Keratinocyte (primary cell): ENCODE measurements around the gene WNT16. TPM values are rescaled to one million over a fixed set of nuclear protein-coding genes. Genes with fewer than 3 reads are reported as not detected.

ENCODE experiments used
- DNase-seq: peaks from one replicate; pipeline ENCODE4 v3.0.0-alpha.2; 2011; ENCODE audit warnings: low read depth, missing footprints, low spot score
- FAIRE-seq: peaks from 2 replicates; lab custom pipeline; 2011; peaks lifted over from hg19 to GRCh38; lab: Jason Lieb, UNC
- H2AFZ ChIP-seq: 2 replicates; pipeline ENCODE4 v1.6.0; 2012; ENCODE audit warnings: low read length, control low read depth, inconsistent platforms; ENCODE audit not compliant: control insufficient read depth
- H3K27ac ChIP-seq: 2 replicates; pipeline ENCODE4 v1.5.1; 2011; ENCODE audit warnings: low read length; ENCODE audit not compliant: control insufficient read depth, insufficient read depth
- H3K27me3 ChIP-seq: 3 replicates; pipeline ENCODE4 v1.6.0; 2011; ENCODE audit warnings: low read length; ENCODE audit not compliant: control insufficient read depth, insufficient read depth; ENCODE audit errors: extremely low read depth
- H3K36me3 ChIP-seq, 2 experiments: 2 replicates in 1 of 2; 3 replicates in 1 of 2; pipeline ENCODE4 v1.5.1; 2011; ENCODE audit warnings: low read length in 2 of 2, mild to moderate bottlenecking in 1 of 2; ENCODE audit not compliant: control insufficient read depth in 2 of 2, insufficient read depth in 2 of 2; ENCODE audit errors: extremely low read depth in 1 of 2
- H3K4me1 ChIP-seq: 3 replicates; pipeline ENCODE4 v1.5.1; 2011; ENCODE audit warnings: low read length; ENCODE audit not compliant: control insufficient read depth, insufficient read depth; ENCODE audit errors: extremely low read depth
- H3K4me2 ChIP-seq: 3 replicates; pipeline ENCODE4 v1.6.0; 2011; ENCODE audit warnings: low read depth, low read length; ENCODE audit not compliant: control insufficient read depth, insufficient read depth; ENCODE audit errors: extremely low read depth
- H3K4me3 ChIP-seq, 3 experiments: fragments of 200-600 bp in 1 of 3; sonication (generic) in 1 of 3; 2 replicates in 2 of 3; 3 replicates in 1 of 3; pipeline ENCODE4 v1.5.1; 2011 to 2016; ENCODE audit warnings: low read length in 3 of 3, mild to moderate bottlenecking in 3 of 3, control low read depth in 2 of 3, inconsistent platforms in 1 of 3, low read depth in 1 of 3, mixed read lengths in 1 of 3, mixed run types in 1 of 3, moderate library complexity in 1 of 3; ENCODE audit not compliant: control insufficient read depth in 2 of 3, insufficient read depth in 2 of 3; ENCODE audit errors: extremely low read depth in 1 of 3
- H3K79me2 ChIP-seq: 2 replicates; pipeline ENCODE4 v1.6.0; 2012; ENCODE audit warnings: low read length; ENCODE audit not compliant: control insufficient read depth, insufficient read depth
- H3K9ac ChIP-seq: 3 replicates; pipeline ENCODE4 v1.6.0; 2011; ENCODE audit warnings: low read length; ENCODE audit not compliant: control insufficient read depth, insufficient read depth; ENCODE audit errors: extremely low read depth
- H3K9me1 ChIP-seq: 3 replicates; pipeline ENCODE4 v1.6.0; 2011; ENCODE audit warnings: low read length; ENCODE audit not compliant: control insufficient read depth, insufficient read depth; ENCODE audit errors: extremely low read depth
- H3K9me3 ChIP-seq: 2 replicates; pipeline ENCODE4 v1.5.1; 2012; ENCODE audit warnings: low read depth, low read length; ENCODE audit not compliant: control insufficient read depth
- H4K20me1 ChIP-seq: 3 replicates; pipeline ENCODE4 v1.6.0; 2011; ENCODE audit warnings: low read length; ENCODE audit not compliant: control insufficient read depth, insufficient read depth; ENCODE audit errors: extremely low read depth
- EZH2 ChIP-seq: IDR thresholded peaks from one replicate; pipeline ENCODE4 v1.6.1; 2012; ENCODE audit warnings: inconsistent platforms, mild to moderate bottlenecking, low read length, moderate library complexity
- dilution Hi-C: fragments of 300-500 bp; cut with MboI; formaldehyde crosslinking; loops from one replicate; pipeline ENCODE4 v1.7.0; 2020; ENCODE audit warnings: low sequenced_read_pairs; ENCODE audit not compliant: extremely low pct_ligation_motif_present
- polyA plus RNA-seq, 5 experiments: library from polyadenylated mRNA; depleted of rRNA in 3 of 5; stranded (reverse) in 3 of 5; stranded (forward) in 1 of 5; unstranded in 1 of 5; fragments of >200 nt; gene quantifications; 1 replicate in 1 of 5; 2 replicates in 3 of 5; 3 replicates in 1 of 5; pipeline versions ENCODE4 v1.2.1 to v1.2.3, GENCODE V29; 2011 to 2012; ENCODE audit warnings: missing spikeins in 2 of 5, low read depth in 1 of 5, low replicate concordance in 1 of 5
- TF ChIP-seq, protein P1 (sequence below), 3 experiments: IDR thresholded peaks in 1 of 3; conservative IDR thresholded peaks in 1 of 3; optimal IDR thresholded peaks in 1 of 3; 2 replicates in 2 of 3; 3 replicates in 1 of 3; pipeline versions ENCODE3 to v1.5.1; 2011; ENCODE audit warnings: low read length in 3 of 3, mild to moderate bottlenecking in 3 of 3, moderate library complexity in 2 of 3, control low read depth in 1 of 3, inconsistent platforms in 1 of 3; ENCODE audit not compliant: insufficient read depth in 2 of 3; ENCODE audit errors: extremely low read depth in 1 of 3

Gene WNT16
- polyA plus RNA-seq, 1 donor (not counting 4 experiments of a cell fraction or from before 2014, with no cell fraction given) = not detected

DNA sequence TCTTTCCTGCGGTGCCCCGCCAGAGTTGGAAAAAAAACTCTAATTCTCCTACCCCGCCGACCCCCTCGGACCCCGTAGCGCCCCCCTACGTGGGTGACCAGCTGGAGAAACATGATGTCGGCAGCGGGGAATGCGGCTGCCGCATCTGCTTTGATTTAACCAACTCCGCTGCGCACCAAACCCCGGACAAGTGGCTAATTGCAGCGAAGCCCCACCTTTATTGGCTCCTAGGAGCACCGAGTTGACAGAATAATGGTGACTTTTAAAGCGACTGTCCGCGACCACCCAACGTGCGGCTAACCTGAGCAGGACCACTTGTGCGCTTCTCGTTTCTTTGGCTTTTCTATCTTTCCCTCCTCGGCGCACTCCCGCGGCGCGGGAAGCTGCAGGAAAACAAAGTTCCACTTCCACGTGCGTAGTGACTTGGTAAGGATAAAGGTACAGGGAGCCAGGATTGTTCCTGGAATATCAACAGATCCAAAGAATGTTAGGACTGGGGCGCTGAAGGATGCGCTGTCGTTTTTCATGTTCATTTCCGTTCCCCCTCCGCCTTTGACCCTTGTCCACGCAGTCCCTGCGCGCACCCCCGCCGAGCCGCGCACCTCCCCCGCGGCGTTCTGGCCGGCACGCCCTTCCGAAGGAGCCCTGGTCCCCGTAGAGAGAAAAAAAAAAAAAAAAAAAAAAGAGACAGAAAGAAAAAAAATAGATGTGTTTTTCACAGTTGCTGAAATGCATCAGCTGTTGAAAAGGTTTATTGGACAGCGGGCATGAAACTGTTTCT is 1.4 kb downstream of the WNT16 start:
- Histone ChIP-seq H3K4me1 (peaks cover 14% of the 10 kb centered on the region), H2AFZ (peak overlapping the region; percentile 65), H3K4me2 (peak overlapping the region; percentile 92), H3K36me3 (no peaks in the 10 kb centered on the region), H3K27ac (no peak overlapping the region), H3K9ac (no peak overlapping the region), H3K9me3 (no peaks in the 10 kb centered on the region), H3K9me1 (no peaks in the 10 kb centered on the region), H3K79me2 (no peaks in the 10 kb centered on the region), H4K20me1 (peaks cover 4% of the 10 kb centered on the region), H3K27me3 (peaks cover 32% of the 10 kb centered on the region), H3K4me3 (peak overlapping the region; percentile 31 to 78 (median 71))
- DNase-seq (no peak), FAIRE-seq (no peak)
- dilution Hi-C loops = no loop called here
- TF ChIP-seq EZH2 = peak; percentile 91
- TF ChIP-seq, protein P1, sequence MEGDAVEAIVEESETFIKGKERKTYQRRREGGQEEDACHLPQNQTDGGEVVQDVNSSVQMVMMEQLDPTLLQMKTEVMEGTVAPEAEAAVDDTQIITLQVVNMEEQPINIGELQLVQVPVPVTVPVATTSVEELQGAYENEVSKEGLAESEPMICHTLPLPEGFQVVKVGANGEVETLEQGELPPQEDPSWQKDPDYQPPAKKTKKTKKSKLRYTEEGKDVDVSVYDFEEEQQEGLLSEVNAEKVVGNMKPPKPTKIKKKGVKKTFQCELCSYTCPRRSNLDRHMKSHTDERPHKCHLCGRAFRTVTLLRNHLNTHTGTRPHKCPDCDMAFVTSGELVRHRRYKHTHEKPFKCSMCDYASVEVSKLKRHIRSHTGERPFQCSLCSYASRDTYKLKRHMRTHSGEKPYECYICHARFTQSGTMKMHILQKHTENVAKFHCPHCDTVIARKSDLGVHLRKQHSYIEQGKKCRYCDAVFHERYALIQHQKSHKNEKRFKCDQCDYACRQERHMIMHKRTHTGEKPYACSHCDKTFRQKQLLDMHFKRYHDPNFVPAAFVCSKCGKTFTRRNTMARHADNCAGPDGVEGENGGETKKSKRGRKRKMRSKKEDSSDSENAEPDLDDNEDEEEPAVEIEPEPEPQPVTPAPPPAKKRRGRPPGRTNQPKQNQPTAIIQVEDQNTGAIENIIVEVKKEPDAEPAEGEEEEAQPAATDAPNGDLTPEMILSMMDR (optimal IDR thresholded peaks at IDR 0.05 in 1 of 3, IDR thresholded peaks at IDR 0.05 in 1 of 3, conservative IDR thresholded peaks at IDR 0.05 in 1 of 3; ENCODE audit: extremely low read depth in 1 of 3, insufficient read depth in 2 of 3, low read length in 3 of 3) = no peak

DNA sequence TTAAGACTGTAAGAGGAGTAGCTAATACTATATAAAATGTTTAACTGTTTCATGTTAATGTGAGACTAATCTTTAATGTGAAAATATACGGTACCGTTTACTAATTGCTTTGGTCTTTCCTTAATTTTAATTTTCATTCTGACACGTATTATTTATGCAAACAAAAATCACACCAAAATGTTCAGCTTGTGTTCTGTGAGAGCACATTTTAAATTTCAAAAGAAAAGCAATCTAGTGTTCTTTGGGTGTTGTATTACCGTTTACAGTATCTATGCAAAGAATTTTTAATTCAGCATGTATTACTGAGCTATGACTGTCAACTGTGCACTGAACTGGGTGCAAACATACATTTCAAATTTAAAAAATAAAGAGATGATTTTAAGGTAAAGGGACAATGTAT is 2.2 kb downstream of the WNT16 start:
- Histone ChIP-seq H3K9me1 (no peaks in the 10 kb centered on the region), H4K20me1 (peaks cover 4% of the 10 kb centered on the region), H3K9me3 (no peaks in the 10 kb centered on the region), H3K4me1 (peaks cover 14% of the 10 kb centered on the region), H3K79me2 (no peaks in the 10 kb centered on the region), H3K4me2 (no peak overlapping the region), H3K9ac (no peak overlapping the region), H3K27ac (no peak overlapping the region), H3K27me3 (peaks cover 32% of the 10 kb centered on the region), H2AFZ (no peak overlapping the region), H3K4me3 (no peak overlapping the region), H3K36me3 (no peaks in the 10 kb centered on the region)
- no peak for TF ChIP-seq EZH2
- TF ChIP-seq, protein P1 (optimal IDR thresholded peaks at IDR 0.05 in 1 of 3, IDR thresholded peaks at IDR 0.05 in 1 of 3, conservative IDR thresholded peaks at IDR 0.05 in 1 of 3; ENCODE audit: extremely low read depth in 1 of 3, insufficient read depth in 2 of 3, low read length in 3 of 3) = no peak
- dilution Hi-C loops = no loop called here
- FAIRE-seq (no peak), DNase-seq (no peak)
